ENCODE results near the gene FERMT3.
A peak's percentile ranks its signal among the peaks of the same experiment; 100 is the strongest.

The FERMT3 gene

DNA sequence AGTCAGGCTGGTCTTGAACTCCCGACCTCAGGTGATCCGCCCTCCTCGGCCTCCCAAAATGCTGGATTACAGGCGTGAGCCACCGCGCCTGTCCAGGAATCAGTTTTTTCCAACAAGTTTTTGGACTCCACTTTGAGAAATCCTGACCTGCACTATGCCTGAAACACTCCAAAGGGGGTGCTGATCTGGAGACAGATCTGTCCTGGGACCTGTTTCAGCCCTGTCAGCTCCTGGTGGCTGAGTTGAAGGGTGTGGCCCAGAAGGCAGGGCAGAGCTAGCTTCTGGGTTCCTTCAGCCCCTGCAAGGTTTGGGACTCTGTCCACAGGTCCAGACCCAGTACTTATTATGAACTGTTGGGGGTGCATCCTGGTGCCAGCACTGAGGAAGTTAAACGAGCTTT lies 25.0 kb downstream of the FERMT3 start:
- Histone ChIP-seq H3K9me3 (ENCODE audit: control insufficient read depth in 1 of 2, low read length in 2 of 2) (no peaks in the 10 kb centered on the region), H3K4me1 (ENCODE audit: control insufficient read depth in 1 of 2, insufficient read depth in 2 of 2, low read length in 2 of 2) (peaks cover 14 to 40% of the 10 kb centered on the region in 2 donors), H3K4me3 (ENCODE audit: low read depth in 1 of 2, low read length in 2 of 2) (peak overlapping the region in 1 of 2 donors; percentile 70), H3K27ac (ENCODE audit: low read length) (no peak overlapping the region), H3K27me3 (ENCODE audit: low read depth, low read length) (no peaks in the 10 kb centered on the region), H3K36me3 (ENCODE audit: control insufficient read depth in 1 of 2, insufficient read depth in 2 of 2, low read length in 2 of 2) (no peaks in the 10 kb centered on the region)

GRCh38 chr11:64232182-64232966 lies 25.9 kb downstream of the FERMT3 start:
- Histone ChIP-seq H3K4me1 (ENCODE audit: control insufficient read depth in 1 of 2, insufficient read depth in 2 of 2, low read length in 2 of 2) (peaks cover 14 to 31% of the 10 kb centered on the region in 2 donors), H3K27me3 (ENCODE audit: low read depth, low read length) (no peaks in the 10 kb centered on the region), H3K9me3 (ENCODE audit: control insufficient read depth in 1 of 2, low read length in 2 of 2) (no peaks in the 10 kb centered on the region), H3K4me3 (ENCODE audit: low read depth in 1 of 2, low read length in 2 of 2) (no peak overlapping the region), H3K36me3 (ENCODE audit: control insufficient read depth in 1 of 2, insufficient read depth in 2 of 2, low read length in 2 of 2) (peaks cover 0 to 3% of the 10 kb centered on the region in 2 donors), H3K27ac (ENCODE audit: low read length) (no peak overlapping the region)

DNA sequence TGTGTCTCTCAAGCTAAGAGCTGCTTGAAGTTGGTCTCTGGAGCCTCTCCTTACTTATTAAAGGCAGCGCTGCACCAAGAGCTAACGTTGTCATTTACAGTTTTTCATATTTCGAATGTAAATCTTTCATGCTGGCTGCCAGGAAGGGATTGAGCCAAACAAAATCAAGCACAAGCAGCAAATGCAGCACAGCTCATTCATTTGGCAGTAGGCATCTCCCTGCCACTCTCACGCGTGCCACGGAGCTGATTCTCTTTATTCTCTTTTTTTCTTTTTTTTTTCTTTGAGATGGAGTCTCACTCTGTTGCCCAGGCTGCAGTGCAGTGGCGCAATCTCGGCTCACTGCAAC lies 26.4 kb downstream of the FERMT3 start:
- H3K4me3 ChIP-seq (ENCODE audit: low read depth in 1 of 2, low read length in 2 of 2) = no peak overlapping the region
- no peaks in the 10 kb centered on the region for H3K9me3 ChIP-seq (ENCODE audit: control insufficient read depth in 1 of 2, low read length in 2 of 2)
- H3K36me3 ChIP-seq (ENCODE audit: control insufficient read depth in 1 of 2, insufficient read depth in 2 of 2, low read length in 2 of 2) = peaks cover 4 to 9% of the 10 kb centered on the region in 2 donors
- H3K4me1 ChIP-seq (ENCODE audit: control insufficient read depth in 1 of 2, insufficient read depth in 2 of 2, low read length in 2 of 2) = peaks cover 18 to 27% of the 10 kb centered on the region in 2 donors
- no peak overlapping the region for H3K27ac ChIP-seq (ENCODE audit: low read length)
- no peaks in the 10 kb centered on the region for H3K27me3 ChIP-seq (ENCODE audit: low read depth, low read length)

GRCh38 chr11:64233913-64234586 lies 27.5 kb downstream of the FERMT3 start, which contains the start of gene VEGFB:
VEGFB (plus strand) TSS chr11:64234584; CDS start chr11:64234834, 250 bp downstream.
- Histone ChIP-seq H3K4me1 (ENCODE audit: control insufficient read depth in 1 of 2, insufficient read depth in 2 of 2, low read length in 2 of 2) (peaks cover 21 to 27% of the 10 kb centered on the region in 2 donors), H3K4me3 (ENCODE audit: low read depth in 1 of 2, low read length in 2 of 2) (peak within 1 kb of the TSS; percentile 50 to 76), H3K9me3 (ENCODE audit: control insufficient read depth in 1 of 2, low read length in 2 of 2) (no peaks in the 10 kb centered on the region), H3K27me3 (ENCODE audit: low read depth, low read length) (no peaks in the 10 kb centered on the region), H3K36me3 (ENCODE audit: control insufficient read depth in 1 of 2, insufficient read depth in 2 of 2, low read length in 2 of 2) (peaks cover 14 to 19% of the 10 kb centered on the region in 2 donors), H3K27ac (ENCODE audit: low read length) (peak within 1 kb of the TSS; percentile 25)

- Histone ChIP-seq H3K4me3 (ENCODE audit: low read depth in 1 of 2, low read length in 2 of 2) (peak overlapping the region; percentile 50 to 76), H3K27ac (ENCODE audit: low read length) (peak overlapping the region; percentile 25), H3K27me3 (ENCODE audit: low read depth, low read length) (no peaks in the 10 kb centered on the region), H3K4me1 (ENCODE audit: control insufficient read depth in 1 of 2, insufficient read depth in 2 of 2, low read length in 2 of 2) (peaks cover 16 to 20% of the 10 kb centered on the region in 2 donors), H3K36me3 (ENCODE audit: control insufficient read depth in 1 of 2, insufficient read depth in 2 of 2, low read length in 2 of 2) (peaks cover 14 to 19% of the 10 kb centered on the region in 2 donors), H3K9me3 (ENCODE audit: control insufficient read depth in 1 of 2, low read length in 2 of 2) (no peaks in the 10 kb centered on the region)
Measured at GRCh38 chr11:64234647-64235379, 28.3 kb downstream of the FERMT3 start.

DNA sequence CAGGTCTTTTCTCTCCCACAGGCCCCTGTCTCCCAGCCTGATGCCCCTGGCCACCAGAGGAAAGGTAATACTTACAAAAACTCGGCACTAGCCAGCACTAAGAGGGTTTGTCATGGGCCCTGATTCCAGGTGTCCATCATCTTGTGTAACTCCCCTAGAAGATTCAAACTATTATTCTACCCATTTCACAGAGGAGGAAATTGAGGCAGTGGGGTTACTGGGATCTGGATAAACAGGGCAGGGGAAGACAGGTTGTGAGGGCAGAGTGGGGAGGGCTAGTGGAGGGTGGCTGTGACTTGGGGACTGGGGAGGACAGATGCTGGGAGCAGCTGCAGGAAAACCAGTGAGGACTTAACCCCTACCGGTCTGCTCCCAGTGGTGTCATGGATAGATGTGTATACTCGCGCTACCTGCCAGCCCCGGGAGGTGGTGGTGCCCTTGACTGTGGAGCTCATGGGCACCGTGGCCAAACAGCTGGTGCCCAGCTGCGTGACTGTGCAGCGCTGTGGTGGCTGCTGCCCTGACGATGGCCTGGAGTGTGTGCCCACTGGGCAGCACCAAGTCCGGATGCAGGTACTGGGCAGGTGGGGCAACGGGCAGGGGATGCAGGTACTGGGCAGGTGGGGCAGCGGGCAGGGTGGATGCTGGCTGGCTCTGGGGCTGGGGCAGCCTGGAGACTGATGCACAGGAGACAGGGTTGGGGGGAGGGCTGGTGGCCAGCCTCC lies 29.1 kb downstream of the FERMT3 start:
- peak overlapping the region; percentile 50 to 76 for H3K4me3 ChIP-seq (ENCODE audit: low read depth in 1 of 2, low read length in 2 of 2)
- no peaks in the 10 kb centered on the region for H3K27me3 ChIP-seq (ENCODE audit: low read depth, low read length)
- H3K4me1 ChIP-seq (ENCODE audit: control insufficient read depth in 1 of 2, insufficient read depth in 2 of 2, low read length in 2 of 2) = peaks cover 15 to 24% of the 10 kb centered on the region in 2 donors

DNA sequence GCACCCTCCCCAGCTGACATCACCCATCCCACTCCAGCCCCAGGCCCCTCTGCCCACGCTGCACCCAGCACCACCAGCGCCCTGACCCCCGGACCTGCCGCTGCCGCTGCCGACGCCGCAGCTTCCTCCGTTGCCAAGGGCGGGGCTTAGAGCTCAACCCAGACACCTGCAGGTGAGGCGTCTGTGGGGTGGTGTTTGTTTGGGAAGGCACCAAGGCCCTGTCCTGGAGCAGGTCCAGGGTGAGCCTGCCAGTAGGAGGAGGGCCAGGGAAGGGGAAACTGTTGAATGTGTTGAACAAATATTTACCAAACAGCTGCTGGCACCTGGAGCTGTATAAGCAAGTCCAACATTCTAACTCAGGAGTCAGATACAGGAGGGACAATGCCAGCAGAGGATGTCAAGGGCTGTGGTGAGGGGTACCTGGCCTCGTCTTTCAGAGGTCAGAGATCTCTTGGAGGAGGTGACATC lies 31.0 kb downstream of the FERMT3 start:
- Histone ChIP-seq H3K4me1 (ENCODE audit: control insufficient read depth in 1 of 2, insufficient read depth in 2 of 2, low read length in 2 of 2) (peaks cover 18 to 31% of the 10 kb centered on the region in 2 donors), H3K27ac (ENCODE audit: low read length) (peak overlapping the region; percentile 51), H3K4me3 (ENCODE audit: low read depth in 1 of 2, low read length in 2 of 2) (no peak overlapping the region), H3K36me3 (ENCODE audit: control insufficient read depth in 1 of 2, insufficient read depth in 2 of 2, low read length in 2 of 2) (peaks cover 14 to 19% of the 10 kb centered on the region in 2 donors), H3K9me3 (ENCODE audit: control insufficient read depth in 1 of 2, low read length in 2 of 2) (no peaks in the 10 kb centered on the region), H3K27me3 (ENCODE audit: low read depth, low read length) (no peaks in the 10 kb centered on the region)

More for the DNA sequence above, 29.1 kb downstream of the FERMT3 start:
- Histone ChIP-seq H3K27ac (ENCODE audit: low read length) (peak overlapping the region; percentile 25), H3K9me3 (ENCODE audit: control insufficient read depth in 1 of 2, low read length in 2 of 2) (no peaks in the 10 kb centered on the region), H3K36me3 (ENCODE audit: control insufficient read depth in 1 of 2, insufficient read depth in 2 of 2, low read length in 2 of 2) (peaks cover 14 to 19% of the 10 kb centered on the region in 2 donors)

- Histone ChIP-seq H3K36me3 (ENCODE audit: control insufficient read depth in 1 of 2, insufficient read depth in 2 of 2, low read length in 2 of 2) (peaks cover 14 to 19% of the 10 kb centered on the region in 2 donors), H3K9me3 (ENCODE audit: control insufficient read depth in 1 of 2, low read length in 2 of 2) (no peaks in the 10 kb centered on the region), H3K4me3 (ENCODE audit: low read depth in 1 of 2, low read length in 2 of 2) (no peak overlapping the region), H3K27me3 (ENCODE audit: low read depth, low read length) (no peaks in the 10 kb centered on the region), H3K4me1 (ENCODE audit: control insufficient read depth in 1 of 2, insufficient read depth in 2 of 2, low read length in 2 of 2) (peaks cover 20 to 36% of the 10 kb centered on the region in 2 donors), H3K27ac (ENCODE audit: low read length) (peak overlapping the region; percentile 51)
Measured at GRCh38 chr11:64238076-64238475, 31.6 kb downstream of the FERMT3 start.

DNA sequence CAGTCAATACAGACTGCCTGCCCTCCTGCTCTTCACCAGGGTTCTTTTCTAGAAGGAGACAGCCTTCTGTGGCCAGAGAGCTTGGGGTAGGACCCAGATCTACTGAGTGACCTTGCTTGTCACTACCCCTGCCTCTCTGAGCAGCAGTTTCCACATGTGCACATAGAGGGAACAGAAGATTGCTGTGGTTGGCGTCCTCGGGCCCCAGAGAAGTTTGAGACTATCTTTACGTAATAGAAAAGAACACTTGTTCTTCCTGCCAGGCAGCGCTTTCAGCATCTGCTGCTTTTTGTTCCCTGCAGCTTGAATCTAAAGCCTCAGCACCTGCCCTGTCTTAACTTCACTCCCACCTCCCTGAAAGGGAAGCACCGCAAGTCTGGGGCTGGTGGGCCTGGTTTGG lies 32.5 kb downstream of the FERMT3 start:
- Histone ChIP-seq H3K4me1 (ENCODE audit: control insufficient read depth in 1 of 2, insufficient read depth in 2 of 2, low read length in 2 of 2) (peaks cover 17 to 35% of the 10 kb centered on the region in 2 donors), H3K36me3 (ENCODE audit: control insufficient read depth in 1 of 2, insufficient read depth in 2 of 2, low read length in 2 of 2) (peaks cover 14 to 19% of the 10 kb centered on the region in 2 donors), H3K9me3 (ENCODE audit: control insufficient read depth in 1 of 2, low read length in 2 of 2) (no peaks in the 10 kb centered on the region), H3K4me3 (ENCODE audit: low read depth in 1 of 2, low read length in 2 of 2) (no peak overlapping the region), H3K27ac (ENCODE audit: low read length) (peak overlapping the region; percentile 28), H3K27me3 (ENCODE audit: low read depth, low read length) (no peaks in the 10 kb centered on the region)

DNA sequence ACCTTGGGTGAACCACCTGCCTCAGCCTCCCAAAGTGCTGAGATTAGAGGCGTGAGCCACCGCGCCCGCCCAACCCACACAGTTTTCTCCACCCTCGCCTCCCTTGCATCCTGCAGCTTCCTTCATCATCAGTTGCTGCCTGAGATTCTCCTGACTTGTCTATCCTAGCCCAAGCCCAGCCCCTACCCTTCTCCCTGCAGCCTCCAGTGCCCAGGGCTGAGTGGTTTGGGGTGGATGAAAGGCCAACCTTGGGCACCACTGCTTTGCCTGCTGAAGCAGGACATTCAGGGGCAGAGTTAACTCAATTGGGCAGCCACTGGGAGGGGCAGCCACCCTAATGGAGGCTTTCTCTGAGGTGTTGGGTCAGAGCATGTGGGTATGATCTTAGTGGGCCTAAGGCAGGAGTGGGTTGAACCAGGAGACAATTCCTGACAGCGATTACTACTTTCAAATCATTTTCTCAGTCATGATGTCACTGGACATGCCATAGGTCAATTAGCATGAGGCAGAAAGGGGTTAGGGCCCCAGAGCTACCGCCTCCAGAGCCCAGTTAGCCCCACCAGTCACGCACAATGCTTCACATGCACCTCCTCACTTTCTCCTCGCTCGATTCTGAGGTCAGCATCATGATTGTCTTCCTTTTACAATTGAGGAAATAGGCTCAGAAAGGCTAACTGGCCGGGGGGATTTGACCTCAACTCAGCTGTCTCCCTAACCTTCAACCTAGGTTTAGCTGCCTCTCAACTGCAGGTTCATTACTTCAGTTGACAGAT lies 33.3 kb downstream of the FERMT3 start:
- H3K4me3 ChIP-seq (ENCODE audit: low read depth in 1 of 2, low read length in 2 of 2) = peak overlapping the region; percentile 72 to 93
- peaks cover 14 to 19% of the 10 kb centered on the region in 2 donors for H3K36me3 ChIP-seq (ENCODE audit: control insufficient read depth in 1 of 2, insufficient read depth in 2 of 2, low read length in 2 of 2)
- H3K9me3 ChIP-seq (ENCODE audit: control insufficient read depth in 1 of 2, low read length in 2 of 2) = no peaks in the 10 kb centered on the region
- H3K4me1 ChIP-seq (ENCODE audit: control insufficient read depth in 1 of 2, insufficient read depth in 2 of 2, low read length in 2 of 2) = peaks cover 17 to 35% of the 10 kb centered on the region in 2 donors
- peak overlapping the region; percentile 99 for H3K27ac ChIP-seq (ENCODE audit: low read length)
- H3K27me3 ChIP-seq (ENCODE audit: low read depth, low read length) = no peaks in the 10 kb centered on the region
